Stimulated activated CD4-positive, alpha-beta T cell treated with anti-CD3 and anti-CD28 coated beads, Interleukin-1b, Interleukin-23, amount 100 ng/mL, for 24 hours (primary cell): ENCODE measurements around the gene STAB1.

Source experiments
- DNase-seq, 4 experiments: peaks; one replicate each; pipeline ENCODE4 v3.0.0-alpha.2; 2020; ENCODE audit warnings: low read depth in 4 of 4, low spot score in 1 of 4

The STAB1 gene

DNA sequence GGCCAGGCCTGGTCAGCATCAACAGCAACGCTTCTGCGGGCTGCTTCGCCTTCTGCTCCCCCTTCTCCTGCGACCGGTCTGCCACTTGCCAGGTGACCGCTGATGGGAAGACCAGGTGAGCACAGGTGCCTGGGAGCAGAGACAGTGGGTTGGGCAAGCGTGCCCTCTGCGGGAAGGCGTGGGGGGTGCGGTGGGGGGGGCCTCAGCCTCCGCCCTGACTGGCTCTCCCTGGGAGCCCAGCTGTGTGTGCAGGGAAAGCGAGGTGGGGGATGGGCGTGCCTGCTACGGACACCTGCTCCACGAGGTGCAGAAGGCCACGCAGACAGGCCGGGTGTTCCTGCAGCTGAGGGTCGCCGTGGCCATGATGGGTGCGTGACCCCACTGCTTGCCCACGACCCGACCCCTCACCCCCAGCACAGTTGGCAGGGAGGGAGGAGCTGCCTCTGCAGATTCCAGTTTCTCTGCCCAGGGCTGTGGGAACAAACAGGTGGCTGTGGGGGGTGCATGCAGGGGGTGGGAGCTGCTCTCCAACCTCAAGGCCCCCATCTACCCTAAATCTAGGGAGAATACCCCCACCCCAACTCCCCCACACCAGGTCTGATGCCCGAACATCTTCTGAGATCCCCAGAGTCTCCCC lies 8.8 kb downstream of the STAB1 start:
- no peak for DNase-seq

DNA sequence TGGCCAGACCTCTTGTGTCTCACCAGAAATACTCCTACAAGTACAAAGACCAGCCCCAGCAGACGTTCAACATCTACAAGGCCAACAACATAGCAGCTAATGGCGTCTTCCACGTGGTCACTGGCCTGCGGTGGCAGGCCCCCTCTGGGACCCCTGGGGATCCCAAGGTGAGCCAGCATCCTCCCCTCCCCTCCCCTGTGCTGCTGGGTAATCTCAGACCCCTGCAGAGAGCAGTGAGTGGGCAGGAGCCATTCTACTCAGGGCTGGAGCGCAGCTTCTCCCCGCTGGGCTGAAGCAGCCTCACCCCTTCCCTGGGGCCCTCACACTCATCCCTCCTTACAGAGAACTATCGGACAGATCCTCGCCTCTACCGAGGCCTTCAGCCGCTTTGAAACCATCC lies 9.8 kb downstream of the STAB1 start:
- DNase-seq: no peak

DNA sequence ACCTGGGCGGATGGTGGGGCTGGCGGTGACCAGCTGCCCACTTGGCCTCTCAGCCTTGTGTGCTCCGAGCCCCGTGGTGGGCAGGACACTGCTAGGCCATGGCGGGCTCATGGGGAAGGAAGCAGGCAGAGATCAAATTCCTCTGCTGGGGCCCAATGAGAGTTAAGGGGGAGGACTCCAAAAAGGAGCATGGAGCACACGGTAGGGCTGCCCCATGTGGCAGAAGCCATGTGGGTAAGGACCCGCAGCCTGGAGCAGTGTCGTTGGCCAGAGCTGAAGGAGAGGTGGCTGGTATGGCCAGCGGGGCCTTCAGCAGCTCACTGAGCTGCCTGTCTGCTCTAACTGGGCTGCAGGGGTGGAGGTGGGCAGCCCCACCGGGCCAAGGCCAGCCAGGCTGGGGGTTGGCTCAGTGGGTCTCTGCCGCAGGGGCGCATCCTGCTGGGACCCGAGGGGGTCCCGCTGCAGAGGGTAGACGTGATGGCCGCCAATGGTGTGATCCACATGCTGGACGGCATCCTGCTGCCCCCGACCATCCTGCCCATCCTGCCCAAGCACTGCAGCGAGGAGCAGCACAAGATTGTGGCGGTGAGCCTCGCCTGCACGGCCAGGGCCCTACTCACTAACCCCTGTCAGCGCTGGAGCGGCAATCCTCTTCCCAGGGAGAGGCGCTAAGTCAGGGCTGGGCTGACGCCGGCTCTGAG lies 11.3 kb downstream of the STAB1 start:
- no peak for DNase-seq

DNA sequence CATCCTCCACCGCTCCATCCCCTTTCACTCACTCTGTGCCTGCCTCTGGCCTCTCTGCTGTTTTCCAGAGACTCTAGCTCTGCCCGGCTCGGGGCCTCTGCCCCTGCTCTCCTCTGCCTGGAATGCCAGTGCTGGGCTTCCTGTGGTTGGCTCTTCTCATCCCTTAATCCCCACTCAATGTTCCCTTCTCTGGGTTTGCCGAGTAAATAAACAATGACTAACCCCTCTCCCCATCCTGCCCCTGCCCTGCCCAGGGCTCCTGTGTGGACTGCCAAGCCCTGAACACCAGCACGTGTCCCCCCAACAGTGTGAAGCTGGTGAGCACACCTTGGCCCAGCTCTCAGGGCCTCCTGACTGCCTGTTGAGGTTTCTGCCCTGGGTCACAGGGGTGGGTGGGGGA lies 12.2 kb downstream of the STAB1 start:
- no peak for DNase-seq

DNA sequence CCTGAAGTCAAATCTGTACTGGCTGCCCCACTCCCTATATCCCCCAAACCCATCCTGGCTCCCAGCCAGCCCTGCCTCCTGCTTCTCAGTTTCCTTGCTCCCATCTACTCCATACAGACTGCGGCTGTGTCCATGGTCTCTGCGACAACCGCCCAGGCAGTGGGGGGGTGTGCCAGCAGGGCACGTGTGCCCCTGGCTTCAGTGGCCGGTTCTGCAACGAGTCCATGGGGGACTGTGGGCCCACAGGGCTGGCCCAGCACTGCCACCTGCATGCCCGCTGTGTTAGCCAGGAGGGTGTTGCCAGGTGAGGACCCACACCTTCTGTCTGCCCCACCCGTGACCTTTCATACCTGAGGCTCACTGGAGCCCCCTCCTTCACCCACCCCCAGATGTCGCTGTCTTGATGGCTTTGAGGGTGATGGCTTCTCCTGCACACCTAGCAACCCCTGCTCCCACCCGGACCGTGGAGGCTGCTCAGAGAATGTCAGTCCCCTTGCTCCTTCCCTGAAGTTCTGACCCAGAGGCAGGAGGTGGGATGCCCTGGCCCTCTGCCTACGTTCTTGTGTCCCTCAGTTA lies 14.7 kb downstream of the STAB1 start:
- no peak for DNase-seq

DNA sequence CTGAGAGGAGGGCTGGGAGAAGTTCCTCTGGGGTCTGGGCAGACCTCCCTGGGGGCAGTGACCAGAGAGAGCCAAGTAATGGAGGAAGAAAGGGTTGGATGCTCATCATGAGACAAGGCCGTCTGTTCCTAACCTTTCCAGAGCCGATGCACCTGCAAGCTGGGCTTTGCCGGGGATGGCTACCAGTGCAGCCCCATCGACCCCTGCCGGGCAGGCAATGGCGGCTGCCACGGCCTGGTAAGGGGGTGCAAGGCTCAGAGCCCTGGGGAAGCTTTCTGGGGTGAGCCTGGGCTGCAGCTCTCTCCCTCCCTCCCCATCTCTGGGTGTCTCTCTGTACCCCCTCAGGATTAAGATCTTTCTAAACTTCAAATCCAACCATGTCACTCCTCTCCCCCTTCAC lies 16.4 kb downstream of the STAB1 start:
- DNase-seq: no peak

DNA sequence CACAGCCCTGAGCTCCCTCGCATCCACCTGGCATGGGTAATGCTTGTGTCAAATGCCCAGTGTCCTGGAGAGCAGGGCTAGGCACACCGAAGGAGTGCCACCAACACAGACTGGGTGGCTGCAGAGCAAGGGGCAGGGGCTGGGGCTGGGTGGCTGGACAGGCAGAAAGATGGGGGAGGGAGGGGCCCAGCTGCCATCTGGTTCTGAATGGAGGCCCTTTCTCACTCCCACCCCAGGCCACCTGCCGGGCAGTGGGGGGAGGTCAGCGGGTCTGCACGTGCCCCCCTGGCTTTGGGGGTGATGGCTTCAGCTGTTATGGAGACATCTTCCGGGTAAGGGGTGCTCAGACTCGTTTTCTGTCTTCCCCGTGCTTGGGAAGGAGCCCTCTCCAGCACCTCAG lies 17.0 kb downstream of the STAB1 start:
- no peak for DNase-seq

DNA sequence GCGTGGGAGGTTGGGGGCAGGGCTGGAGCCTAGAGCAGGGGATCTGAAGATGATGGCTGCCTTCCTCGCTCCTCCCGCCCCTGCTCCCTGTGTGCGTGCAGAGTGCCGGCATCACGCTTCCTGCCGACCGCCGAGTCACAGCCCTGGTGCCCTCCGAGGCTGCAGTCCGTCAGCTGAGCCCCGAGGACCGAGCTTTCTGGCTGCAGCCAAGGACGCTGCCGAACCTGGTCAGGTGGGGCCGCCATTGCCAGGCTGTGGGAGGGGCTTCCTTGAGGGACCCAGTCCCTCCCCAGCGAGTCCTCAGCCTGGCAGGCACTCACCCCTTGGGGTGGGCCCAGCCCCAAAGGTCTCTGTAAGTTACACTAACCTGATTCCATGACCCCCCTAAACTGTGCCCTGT lies 17.6 kb downstream of the STAB1 start:
- no peak for DNase-seq

DNA sequence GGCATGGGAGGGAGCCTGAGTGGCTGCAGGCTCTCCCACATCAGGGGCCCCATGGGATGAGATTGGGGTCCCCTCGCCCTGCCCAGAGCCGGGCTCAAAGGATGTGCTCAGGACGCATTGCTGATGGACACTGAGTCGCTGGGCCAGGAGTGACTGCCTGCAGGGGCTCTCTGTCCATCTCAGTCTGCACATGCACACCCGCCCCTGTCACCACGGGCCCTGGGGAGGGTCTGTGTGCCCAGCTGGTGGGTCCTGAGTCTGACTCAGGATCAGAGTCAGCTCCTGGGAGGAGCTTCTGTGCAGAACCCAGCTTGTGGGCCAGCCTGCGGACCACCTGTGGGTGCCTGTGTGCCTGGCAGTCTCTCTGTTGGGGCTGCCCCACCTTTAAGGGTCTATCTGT lies 18.1 kb downstream of the STAB1 start:
- no peak for DNase-seq

DNA sequence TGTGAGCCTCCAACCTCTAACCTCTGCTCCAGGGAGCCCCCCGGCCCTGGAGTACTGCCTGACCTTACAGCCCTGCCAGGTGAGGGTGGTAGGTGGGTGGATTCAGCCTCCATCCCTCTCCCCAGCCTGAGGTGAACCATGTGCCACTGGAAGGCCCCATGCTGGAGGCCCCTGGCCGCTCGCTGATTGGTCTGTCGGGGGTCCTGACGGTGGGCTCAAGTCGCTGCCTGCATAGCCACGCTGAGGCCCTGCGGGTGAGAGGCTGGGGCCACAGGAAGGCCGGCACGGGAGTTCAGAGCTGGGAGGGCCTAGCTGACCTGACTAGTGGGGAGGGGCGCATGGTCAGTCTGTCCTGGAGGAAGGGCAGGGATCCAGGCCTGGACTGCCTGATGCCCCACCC lies 19.4 kb downstream of the STAB1 start:
- DNase-seq: no peak

DNA sequence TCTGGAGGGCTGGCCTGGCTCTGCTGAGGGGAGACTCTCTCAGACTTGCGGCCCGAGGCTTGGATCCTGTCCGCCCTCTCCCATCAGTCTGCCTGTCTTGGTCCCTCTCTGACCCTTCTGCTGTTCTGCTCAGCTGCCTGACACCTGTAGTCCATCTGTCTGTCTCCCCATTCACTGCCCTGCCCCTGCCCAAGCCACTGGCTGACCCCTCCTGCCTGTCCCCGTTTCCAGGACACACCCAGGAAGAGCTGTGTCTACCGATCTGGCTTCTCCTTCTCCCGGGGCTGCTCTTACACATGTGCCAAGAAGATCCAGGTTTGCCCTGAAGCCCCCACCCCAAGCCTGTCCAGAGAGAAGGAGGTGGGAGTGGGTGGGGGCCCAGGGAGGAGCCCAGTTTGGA lies 20.1 kb downstream of the STAB1 start:
- DNase-seq: no peak

DNA sequence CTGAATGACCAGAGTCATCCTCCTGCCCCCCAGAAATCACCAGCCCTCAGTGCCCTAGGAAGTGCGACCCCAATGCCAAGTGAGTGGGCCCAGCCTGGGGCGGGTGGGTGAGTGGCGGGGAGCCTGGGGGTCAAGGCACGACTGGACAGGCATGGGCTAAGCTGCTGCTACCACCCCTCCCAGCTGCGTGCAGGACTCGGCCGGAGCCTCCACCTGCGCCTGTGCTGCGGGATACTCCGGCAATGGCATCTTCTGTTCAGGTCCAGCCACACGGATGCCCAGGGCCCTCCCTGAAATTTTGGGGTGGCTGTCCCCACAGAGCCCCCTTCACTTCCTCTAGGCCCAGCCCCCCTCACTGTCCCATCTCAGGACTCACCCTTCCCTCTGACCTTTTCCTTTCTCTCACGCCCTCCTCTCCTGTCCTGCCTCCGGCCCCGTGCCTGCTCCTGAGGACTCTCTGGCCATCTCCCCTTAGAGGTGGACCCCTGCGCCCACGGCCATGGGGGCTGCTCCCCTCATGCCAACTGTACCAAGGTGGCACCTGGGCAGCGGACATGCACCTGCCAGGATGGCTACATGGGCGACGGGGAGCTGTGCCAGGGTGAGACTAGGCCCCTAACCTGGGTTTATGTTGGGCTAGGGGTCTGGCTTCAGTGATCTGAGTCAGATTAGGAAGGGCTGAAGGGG lies 21.5 kb downstream of the STAB1 start:
- no peak for DNase-seq

DNA sequence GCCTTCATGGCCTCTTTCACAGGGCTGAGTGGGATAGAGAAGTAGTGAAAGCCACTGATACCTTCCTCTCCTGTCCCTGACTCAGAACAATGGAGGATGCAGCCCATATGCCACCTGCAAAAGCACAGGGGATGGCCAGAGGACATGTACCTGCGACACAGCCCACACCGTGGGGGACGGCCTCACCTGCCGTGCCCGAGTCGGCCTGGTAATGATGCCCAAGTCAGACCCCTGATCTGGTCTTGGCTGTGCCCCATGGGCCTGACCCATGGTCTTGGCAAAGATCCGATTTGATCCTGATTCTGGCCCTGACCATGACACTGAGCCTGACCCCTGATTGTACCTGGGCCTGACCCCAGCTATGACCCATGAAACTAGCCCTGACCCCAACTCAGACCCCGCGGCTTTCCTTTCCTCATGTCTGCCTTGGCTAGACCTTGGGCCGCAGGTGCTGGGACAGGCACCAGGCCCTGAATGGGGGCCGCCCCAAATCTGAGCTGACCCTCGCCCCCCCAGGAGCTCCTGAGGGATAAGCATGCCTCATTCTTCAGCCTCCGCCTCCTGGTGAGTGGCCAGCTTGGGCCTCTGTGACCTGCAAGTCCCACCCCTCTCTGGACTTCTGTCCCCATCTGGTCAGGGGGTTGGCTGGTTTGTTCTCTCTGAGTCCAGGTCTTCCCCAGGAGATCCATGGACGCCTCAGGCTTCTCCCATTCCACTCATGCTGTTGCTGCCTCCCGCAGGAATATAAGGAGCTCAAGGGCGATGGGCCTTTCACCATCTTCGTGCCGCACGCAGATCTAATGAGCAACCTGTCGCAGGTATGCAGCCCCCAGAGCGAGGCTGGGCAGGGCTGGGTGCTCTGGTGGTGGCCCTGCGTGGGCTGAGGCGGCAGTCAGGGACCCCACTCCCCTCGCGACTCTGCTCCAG lies 22.9 kb downstream of the STAB1 start:
- no peak for DNase-seq

DNA sequence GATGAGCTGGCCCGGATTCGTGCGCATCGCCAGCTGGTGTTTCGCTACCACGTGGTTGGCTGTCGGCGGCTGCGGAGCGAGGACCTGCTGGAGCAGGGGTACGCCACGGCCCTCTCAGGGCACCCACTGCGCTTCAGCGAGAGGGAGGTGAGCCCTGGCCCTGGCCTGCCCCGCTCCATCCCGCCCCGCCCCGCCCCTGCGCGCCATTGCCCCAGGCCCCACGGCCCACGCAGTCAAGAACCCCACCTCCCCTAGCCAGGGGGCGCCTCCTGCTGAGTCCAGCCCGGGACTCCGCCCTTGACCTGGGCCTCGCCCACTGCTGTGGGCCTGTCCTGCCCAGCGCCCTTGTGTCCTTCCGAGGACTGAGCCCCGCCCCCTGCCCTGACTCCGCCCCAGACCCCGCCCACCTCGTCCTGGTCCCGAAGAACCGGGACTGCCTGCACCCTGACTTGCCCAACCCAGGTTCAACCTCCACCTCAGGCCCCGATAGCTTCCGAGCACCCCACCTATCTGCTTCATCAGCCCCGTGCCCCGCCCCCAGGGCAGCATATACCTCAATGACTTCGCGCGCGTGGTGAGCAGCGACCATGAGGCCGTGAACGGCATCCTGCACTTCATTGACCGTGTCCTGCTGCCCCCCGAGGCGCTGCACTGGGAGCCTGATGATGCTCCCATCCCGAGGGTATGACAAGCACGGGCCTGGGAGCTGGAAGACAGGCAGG lies 23.7 kb downstream of the STAB1 start:
- DNase-seq: no peak

DNA sequence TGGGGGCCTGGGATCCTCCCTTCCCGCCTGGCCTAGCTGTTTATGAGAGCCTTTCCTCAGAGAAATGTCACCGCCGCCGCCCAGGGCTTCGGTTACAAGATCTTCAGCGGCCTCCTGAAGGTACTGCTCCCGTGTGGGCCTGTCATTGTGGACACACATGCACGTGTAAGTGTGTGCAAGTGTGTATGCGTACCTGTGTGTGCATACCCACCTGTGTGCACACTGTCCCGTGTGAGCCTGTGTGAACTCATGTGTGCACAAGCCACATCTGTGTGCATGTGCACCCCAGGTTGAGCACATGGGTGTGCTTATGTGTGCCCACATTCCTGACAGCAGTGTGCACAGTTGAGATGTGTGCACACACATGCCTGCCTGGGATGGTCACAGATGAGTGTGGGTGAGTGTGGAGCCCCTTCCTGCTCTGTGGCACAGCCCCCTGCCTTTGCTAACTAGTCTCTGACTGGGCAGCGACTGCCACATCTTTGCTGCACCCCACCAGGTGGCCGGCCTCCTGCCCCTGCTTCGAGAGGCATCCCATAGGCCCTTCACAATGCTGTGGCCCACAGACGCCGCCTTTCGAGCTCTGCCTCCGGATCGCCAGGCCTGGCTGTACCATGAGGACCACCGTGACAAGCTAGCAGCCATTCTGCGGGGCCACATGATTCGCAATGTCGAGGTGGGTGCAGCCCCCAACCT lies 24.5 kb downstream of the STAB1 start:
- DNase-seq: no peak

DNA sequence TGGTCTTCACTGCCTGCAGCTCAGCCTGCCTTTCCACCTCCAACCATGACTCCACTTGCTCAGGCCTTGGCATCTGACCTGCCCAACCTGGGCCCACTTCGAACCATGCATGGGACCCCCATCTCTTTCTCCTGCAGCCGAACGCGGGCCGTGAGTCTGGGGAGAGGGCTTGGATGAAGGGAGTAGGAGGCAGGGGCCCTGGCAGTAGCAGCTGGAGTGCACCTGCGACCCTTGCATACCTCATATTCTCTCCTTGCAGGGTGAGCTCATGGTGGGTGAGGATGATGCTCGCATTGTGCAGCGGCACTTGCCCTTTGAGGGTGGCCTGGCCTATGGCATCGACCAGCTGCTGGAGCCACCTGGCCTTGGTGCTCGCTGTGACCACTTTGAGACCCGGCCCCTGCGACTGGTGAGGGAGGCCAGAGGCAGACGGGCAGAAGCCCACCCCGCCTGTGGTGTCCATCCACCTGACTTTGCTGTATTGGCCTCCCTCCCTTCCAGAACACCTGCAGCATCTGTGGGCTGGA lies 25.1 kb downstream of the STAB1 start:
- DNase-seq: no peak

DNA sequence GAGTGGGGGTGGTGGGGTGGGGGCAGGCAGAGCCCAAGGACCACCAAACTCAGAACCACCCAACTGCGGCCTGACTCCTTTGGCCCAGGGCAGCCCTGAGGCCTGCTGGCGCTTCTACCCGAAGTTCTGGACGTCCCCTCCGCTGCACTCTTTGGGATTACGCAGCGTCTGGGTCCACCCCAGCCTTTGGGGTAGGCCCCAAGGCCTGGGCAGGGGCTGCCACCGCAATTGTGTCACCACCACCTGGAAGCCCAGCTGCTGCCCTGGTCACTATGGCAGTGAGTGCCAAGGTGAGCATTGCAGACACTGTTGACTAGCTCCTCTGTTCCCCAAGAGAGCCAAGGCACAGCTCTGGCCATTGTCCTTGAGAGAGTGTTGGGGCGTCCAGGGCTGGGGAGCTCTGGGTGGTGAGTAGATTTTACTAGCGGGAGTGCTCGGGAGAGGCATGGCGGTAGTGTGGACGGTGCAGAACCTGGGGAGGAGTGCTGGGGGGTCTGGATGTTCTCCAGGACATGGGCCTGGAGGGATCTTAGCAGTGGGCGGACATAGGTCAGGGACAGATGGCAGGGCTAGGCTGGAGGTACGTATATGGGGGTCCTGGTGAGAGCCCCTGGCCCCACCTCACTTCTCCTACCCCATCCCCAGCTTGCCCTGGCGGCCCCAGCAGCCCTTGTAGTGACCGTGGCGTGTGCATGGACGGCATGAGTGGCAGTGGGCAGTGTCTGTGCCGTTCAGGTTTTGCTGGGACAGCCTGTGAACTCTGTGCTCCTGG lies 25.8 kb downstream of the STAB1 start:
- DNase-seq: no peak

DNA sequence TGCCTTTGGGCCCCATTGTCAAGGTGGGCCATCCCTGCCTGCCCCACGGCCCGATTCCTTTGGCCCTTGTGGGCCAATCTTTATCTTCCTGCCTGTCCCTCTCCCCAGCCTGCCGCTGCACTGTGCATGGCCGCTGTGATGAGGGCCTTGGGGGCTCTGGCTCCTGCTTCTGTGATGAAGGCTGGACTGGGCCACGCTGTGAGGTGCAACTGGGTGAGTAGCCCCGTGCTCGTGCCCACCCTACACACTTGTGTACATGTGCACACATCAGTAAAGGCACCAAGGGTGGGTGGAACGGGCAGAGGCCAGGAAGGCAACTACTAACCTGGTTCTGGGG lies 26.3 kb downstream of the STAB1 start:
- DNase-seq: no peak
